ENCODE measurements around the gene KCNIP1. TPM values are rescaled to one million over a fixed set of nuclear protein-coding genes. Genes with fewer than 3 reads are reported as not detected.

The KCNIP1 gene
- total and polyA plus RNA-seq, 9 of the 15 experiments (the other 6 are each of a cell fraction or from before 2014, with no cell fraction given): not detected

GRCh38 chr5:170756691-170757090, 252.9 kb downstream of the KCNIP1 start (continued):
- no peak for TF ChIP-seq HIVEP1 (CRISPR knock-in tag; IDR thresholded peaks at IDR 0.05)
- TF ChIP-seq, protein P1, sequence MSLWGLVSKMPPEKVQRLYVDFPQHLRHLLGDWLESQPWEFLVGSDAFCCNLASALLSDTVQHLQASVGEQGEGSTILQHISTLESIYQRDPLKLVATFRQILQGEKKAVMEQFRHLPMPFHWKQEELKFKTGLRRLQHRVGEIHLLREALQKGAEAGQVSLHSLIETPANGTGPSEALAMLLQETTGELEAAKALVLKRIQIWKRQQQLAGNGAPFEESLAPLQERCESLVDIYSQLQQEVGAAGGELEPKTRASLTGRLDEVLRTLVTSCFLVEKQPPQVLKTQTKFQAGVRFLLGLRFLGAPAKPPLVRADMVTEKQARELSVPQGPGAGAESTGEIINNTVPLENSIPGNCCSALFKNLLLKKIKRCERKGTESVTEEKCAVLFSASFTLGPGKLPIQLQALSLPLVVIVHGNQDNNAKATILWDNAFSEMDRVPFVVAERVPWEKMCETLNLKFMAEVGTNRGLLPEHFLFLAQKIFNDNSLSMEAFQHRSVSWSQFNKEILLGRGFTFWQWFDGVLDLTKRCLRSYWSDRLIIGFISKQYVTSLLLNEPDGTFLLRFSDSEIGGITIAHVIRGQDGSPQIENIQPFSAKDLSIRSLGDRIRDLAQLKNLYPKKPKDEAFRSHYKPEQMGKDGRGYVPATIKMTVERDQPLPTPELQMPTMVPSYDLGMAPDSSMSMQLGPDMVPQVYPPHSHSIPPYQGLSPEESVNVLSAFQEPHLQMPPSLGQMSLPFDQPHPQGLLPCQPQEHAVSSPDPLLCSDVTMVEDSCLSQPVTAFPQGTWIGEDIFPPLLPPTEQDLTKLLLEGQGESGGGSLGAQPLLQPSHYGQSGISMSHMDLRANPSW (CRISPR knock-in tag; IDR thresholded peaks at IDR 0.05): no peak
- no peak for TF ChIP-seq TFAM (CRISPR knock-in tag; conservative IDR thresholded peaks at IDR 0.05)
- no peak for TF ChIP-seq ARHGAP35 (IDR thresholded peaks at IDR 0.05; ENCODE audit: partially characterized antibody)
- no peak for TF ChIP-seq RBFOX2 (IDR thresholded peaks at IDR 0.05; ENCODE audit: low read depth, low read length)
- no peak for TF ChIP-seq TAF9B (IDR thresholded peaks at IDR 0.05; ENCODE audit: partially characterized antibody)
- no peak for TF ChIP-seq TAF1 (IDR thresholded peaks at IDR 0.05; ENCODE audit: control insufficient read depth, extremely low read depth, insufficient read depth, low read length, severe bottlenecking)
- TF ChIP-seq ZNF24 (IDR thresholded peaks at IDR 0.05): no peak
- TF ChIP-seq FOXK2 (conservative IDR thresholded peaks at IDR 0.05 in 1 of 2, IDR thresholded peaks at IDR 0.05 in 1 of 2; ENCODE audit: low read depth in 2 of 2): no peak
- TF ChIP-seq ZNF668 (CRISPR knock-in tag; IDR thresholded peaks at IDR 0.05): no peak
- TF ChIP-seq, protein P2, sequence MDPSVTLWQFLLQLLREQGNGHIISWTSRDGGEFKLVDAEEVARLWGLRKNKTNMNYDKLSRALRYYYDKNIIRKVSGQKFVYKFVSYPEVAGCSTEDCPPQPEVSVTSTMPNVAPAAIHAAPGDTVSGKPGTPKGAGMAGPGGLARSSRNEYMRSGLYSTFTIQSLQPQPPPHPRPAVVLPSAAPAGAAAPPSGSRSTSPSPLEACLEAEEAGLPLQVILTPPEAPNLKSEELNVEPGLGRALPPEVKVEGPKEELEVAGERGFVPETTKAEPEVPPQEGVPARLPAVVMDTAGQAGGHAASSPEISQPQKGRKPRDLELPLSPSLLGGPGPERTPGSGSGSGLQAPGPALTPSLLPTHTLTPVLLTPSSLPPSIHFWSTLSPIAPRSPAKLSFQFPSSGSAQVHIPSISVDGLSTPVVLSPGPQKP (CRISPR knock-in tag; IDR thresholded peaks at IDR 0.05): no peak
